NT2/D1 (cell line): ENCODE data around the gene ST6GALNAC3.

Source experiments
- SUZ12 ChIP-seq: IDR thresholded peaks from 2 replicates; pipeline ENCODE4 v1.6.1; 2011; ENCODE audit not compliant: insufficient read length, insufficient read depth; ENCODE audit errors: extremely low read depth
- YY1 ChIP-seq: IDR thresholded peaks from 2 replicates; pipeline ENCODE4 v1.6.1; 2011; ENCODE audit not compliant: insufficient read length, insufficient read depth
- ZNF274 ChIP-seq: IDR thresholded peaks from 2 replicates; pipeline ENCODE4 v1.6.1; 2011; ENCODE audit warnings: mild to moderate bottlenecking, low read depth, low read length

- TF ChIP-seq ZNF274 (no peak), SUZ12 (no peak), YY1 (no peak)
Observed at GRCh38 chr1:76463278-76463677, 388.7 kb downstream of the ST6GALNAC3 start.
